ENCODE measurements around the gene METTL13. TPM values are rescaled to one million over a fixed set of nuclear protein-coding genes. Genes with fewer than 3 reads are reported as not detected.

METTL13 gene
- total and polyA plus RNA-seq, 2 of the 8 experiments (the other 6 are each of a cell fraction or from before 2014, with no cell fraction given) = 38.1 to 66.3 TPM

DNA sequence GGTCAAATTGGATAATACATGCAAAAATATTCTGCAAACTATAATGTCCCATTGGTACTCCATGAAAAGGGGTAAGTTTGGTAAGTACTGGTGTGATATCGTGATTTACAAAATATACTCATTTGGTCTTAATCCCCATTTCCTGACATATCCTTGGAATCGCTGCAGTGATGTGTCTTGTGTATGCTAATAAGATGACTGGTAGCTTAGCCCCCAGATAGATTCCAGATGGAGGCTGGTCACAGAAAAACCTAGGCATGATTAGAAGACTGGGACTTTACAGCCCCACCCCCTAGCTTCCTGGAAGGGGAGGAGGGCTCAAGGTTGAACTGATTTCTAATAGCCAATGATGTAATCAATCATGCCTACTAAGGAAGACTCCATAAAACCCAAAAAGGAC lies 42.5 kb upstream of the METTL13 start:
- Histone ChIP-seq H3K23me2 (ENCODE audit: low read depth, low read length) (peaks cover 5% of the 10 kb centered on the region), H4K91ac (replicated peaks; ENCODE audit: insufficient read length, low read length) (no peak overlapping the region), H3K4ac (replicated peaks; ENCODE audit: insufficient read length, low read depth, low read length) (no peak overlapping the region), H3K79me2 (ENCODE audit: control insufficient read depth in 1 of 2, insufficient read depth in 2 of 2, low read length in 2 of 2) (peaks cover 0 to 10% of the 10 kb centered on the region in 2 experiments; a peak in 1 of 4 replicates), H4K5ac (ENCODE audit: insufficient read length, low read depth, low read length) (no peak overlapping the region), H3K79me1 (ENCODE audit: low read depth, low read length) (no peaks in the 10 kb centered on the region), H3K14ac (ENCODE audit: insufficient read length) (no peak overlapping the region), H2BK5ac (ENCODE audit: low read depth, low read length) (no peak overlapping the region), H2BK15ac (ENCODE audit: low read length) (no peak overlapping the region), H2BK20ac (ENCODE audit: low read length) (no peak overlapping the region), H3K27me3 (replicated peaks in 1 of 4; ENCODE audit: control insufficient read depth in 3 of 4, extremely low read depth in 1 of 4, insufficient read depth in 3 of 4, low read length in 3 of 4) (no peaks in the 10 kb centered on the region), H3K9me3 (ENCODE audit: insufficient read depth in 2 of 2, low read depth in 1 of 2, low read length in 1 of 2) (no peaks in the 10 kb centered on the region), H4K20me1 (replicated peaks in 1 of 2; ENCODE audit: control insufficient read depth in 1 of 2, insufficient read depth in 2 of 2, low read length in 2 of 2) (no peaks in the 10 kb centered on the region), H3K4me3 (ENCODE audit: extremely low read depth in 1 of 4, insufficient read depth in 2 of 4, low read depth in 3 of 4, low read length in 4 of 4) (no peak overlapping the region), H2BK120ac (replicated peaks; ENCODE audit: low read depth, low read length) (no peak overlapping the region), H3K27ac (ENCODE audit: low read depth, low read length) (no peak overlapping the region), H3K18ac (ENCODE audit: extremely low read depth, low read length) (no peak overlapping the region), H4K8ac (ENCODE audit: extremely low read depth, insufficient read depth, low read length) (no peak overlapping the region), H3K56ac (replicated peaks; ENCODE audit: insufficient read length, low read depth, low read length) (no peak overlapping the region), H3K36me3 (ENCODE audit: control insufficient read depth in 2 of 4, insufficient read depth in 4 of 4, low read length in 3 of 4) (peaks cover 0 to 9% (median 0%) of the 10 kb centered on the region in 4 experiments; a peak in 4 of 8 replicates), H2BK12ac (ENCODE audit: low read depth, low read length) (no peak overlapping the region), H2AK5ac (ENCODE audit: low read depth, low read length) (no peak overlapping the region), H3K23ac (ENCODE audit: insufficient read length) (no peak overlapping the region), H3K4me2 (ENCODE audit: insufficient read depth in 1 of 2, low read depth in 2 of 2, low read length in 2 of 2) (no peak overlapping the region), H3K9ac (replicated peaks in 1 of 4; ENCODE audit: extremely low read depth in 1 of 4, low read depth in 3 of 4, low read length in 3 of 4) (no peak overlapping the region), H3K4me1 (replicated peaks in 1 of 4; ENCODE audit: control insufficient read depth in 3 of 4, insufficient read depth in 4 of 4, low read length in 3 of 4) (peaks cover 0 to 6% (median 1%) of the 10 kb centered on the region in 4 experiments; a peak in 3 of 7 replicates), H2AFZ (ENCODE audit: low read length) (no peak overlapping the region)
- no peak for DNase-seq (ENCODE audit: low read depth in 1 of 2, low spot score in 2 of 2)
- FAIRE-seq = no peak
- 90% methylated on average over 2 of the region's 2 CpGs; no CpG with 5 or more reads in 1 of the 2 experiments for WGBS, 2 experiments (ENCODE audit: extremely low coverage in 1 of 2, insufficient coverage in 1 of 2, insufficient read length in 1 of 2, insufficient replicate concordance in 2 of 2, low coverage in 1 of 2, low lambda C conversion rate in 2 of 2, missing lambda C conversion rate in 1 of 2)
- CTCF ChIA-PET (ENCODE audit: partially characterized antibody) = interaction anchor here (1.2 to 2.2 kb wide), 7 partner anchors 10 to 97 kb away, joined by 3 to 7 read pairs (median 4); no protein-coding TSS in a partner anchor
- POLR2A ChIA-PET (ENCODE audit: partially characterized antibody) = no interaction called here
- TF ChIP-seq, protein P1, sequence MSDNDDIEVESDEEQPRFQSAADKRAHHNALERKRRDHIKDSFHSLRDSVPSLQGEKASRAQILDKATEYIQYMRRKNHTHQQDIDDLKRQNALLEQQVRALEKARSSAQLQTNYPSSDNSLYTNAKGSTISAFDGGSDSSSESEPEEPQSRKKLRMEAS (IDR thresholded peaks at IDR 0.05) = no peak
- no peak for TF ChIP-seq CTBP2 (IDR thresholded peaks at IDR 0.05; ENCODE audit: borderline replicate concordance, insufficient read depth, insufficient read length, low read length)
- no peak for TF ChIP-seq ASH2L (IDR thresholded peaks at IDR 0.05; ENCODE audit: low read length)
- TF ChIP-seq RFX5 (IDR thresholded peaks at IDR 0.05; ENCODE audit: borderline replicate concordance, low read depth, low read length) = no peak
- TF ChIP-seq TBP (IDR thresholded peaks at IDR 0.05; ENCODE audit: low read depth, low read length) = no peak
- TF ChIP-seq SIN3A (conservative IDR thresholded peaks at IDR 0.05 in 1 of 2, IDR thresholded peaks at IDR 0.05 in 1 of 2; ENCODE audit: low read depth in 1 of 2, low read length in 2 of 2) = no peak
- TF ChIP-seq CHD2 (IDR thresholded peaks at IDR 0.05; ENCODE audit: low read length) = no peak
- TF ChIP-seq KDM1A (IDR thresholded peaks at IDR 0.05; ENCODE audit: borderline replicate concordance, low read length) = no peak
- TF ChIP-seq RAD21 (IDR thresholded peaks at IDR 0.05 in 1 of 2, conservative IDR thresholded peaks at IDR 0.05 in 1 of 2; ENCODE audit: low read depth in 2 of 2, low read length in 2 of 2) = no peak
- no peak for TF ChIP-seq EGR1 (IDR thresholded peaks at IDR 0.05; ENCODE audit: borderline replicate concordance, low read depth, low read length)
- no peak for TF ChIP-seq NANOG (IDR thresholded peaks at IDR 0.05; ENCODE audit: insufficient read depth, low read depth, low read length, poor library complexity, severe bottlenecking)
- TF ChIP-seq TEAD4 (IDR thresholded peaks at IDR 0.05; ENCODE audit: low read depth, low read length) = no peak
- TF ChIP-seq JUN (IDR thresholded peaks at IDR 0.05; ENCODE audit: low read depth, low read length) = no peak
- no peak for TF ChIP-seq CREB1 (IDR thresholded peaks at IDR 0.05)
